GM03348 (cell line): Measurements from ENCODE around the gene RBM24.

Experiments used
- DNase-seq: peaks from one replicate; pipeline ENCODE4 v3.0.0; 2012; ENCODE audit warnings: low spot score

The RBM24 gene

GRCh38 chr6:17343215-17343614 lies 62.1 kb downstream of the RBM24 start:
- no peak for DNase-seq
